Left hindlimb (tissue), 1 donor: ENCODE data around the gene MTERF1.
"Not testable (repeated sequence)": the region's sequence is repeated elsewhere in the genome, so short reads cannot be mapped to it uniquely, and the experiment has no call there.

Experiments
- DNase-seq: peaks from one replicate; pipeline ENCODE4 v3.0.0-alpha.2; 2018

MTERF1 gene

GRCh38 chr7:91883676-91884362 is 3.3 kb upstream of the MTERF1 start:
- no peak for DNase-seq

GRCh38 chr7:91880016-91880412 is 488 bp downstream of the MTERF1 start:
- no peak for DNase-seq

DNA sequence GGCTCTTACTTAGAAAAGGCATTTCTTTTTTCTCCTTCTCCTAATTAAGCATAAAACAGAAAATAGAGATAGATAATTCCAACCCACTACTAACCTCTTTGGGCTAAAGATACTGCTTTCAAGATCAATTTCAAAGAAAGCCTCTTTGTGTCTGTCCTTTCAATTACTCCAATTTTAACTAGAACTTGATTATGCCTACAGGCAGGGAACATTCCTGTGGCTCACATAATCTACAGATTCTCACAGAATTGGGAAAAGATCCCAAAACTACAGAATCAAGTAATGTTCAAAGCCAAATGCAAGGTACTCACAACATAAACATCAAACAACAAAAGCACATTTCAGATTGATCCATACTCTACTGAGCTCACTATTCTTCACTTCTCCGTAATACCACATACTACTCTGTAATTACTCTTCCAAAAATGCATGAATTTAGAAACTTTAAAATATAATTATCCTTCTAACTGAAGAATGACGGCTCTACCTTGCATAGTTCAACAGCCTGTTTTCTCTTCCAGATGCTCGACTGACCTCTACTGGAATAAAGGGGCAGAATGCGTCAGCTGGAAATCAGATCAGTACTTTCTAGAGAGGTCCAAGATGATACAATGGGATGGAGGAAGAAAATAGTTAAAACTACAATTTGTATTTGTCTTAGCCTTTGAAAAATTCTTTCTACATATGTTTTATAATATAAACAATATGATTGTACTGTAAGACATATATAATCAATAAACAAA is 3.9 kb downstream of the MTERF1 start:
- no peak for DNase-seq

DNA sequence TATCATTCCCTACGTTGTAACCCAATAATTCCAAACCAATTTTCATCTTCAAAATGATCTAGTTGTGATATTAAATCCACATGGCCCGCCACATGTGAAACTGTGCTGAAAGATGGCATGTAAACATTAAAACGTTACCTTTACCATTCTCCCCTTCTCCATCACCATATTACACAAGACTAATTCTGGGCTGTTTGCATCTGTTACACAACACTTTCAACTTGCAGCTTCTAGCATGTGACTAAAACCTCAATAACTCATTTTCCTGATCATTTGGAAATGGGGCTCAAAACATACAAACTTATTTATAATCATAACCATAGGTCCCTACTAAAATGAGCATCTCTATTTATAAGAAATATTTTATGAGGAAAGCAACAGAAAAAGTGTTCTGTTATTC is 4.7 kb downstream of the MTERF1 start:
- DNase-seq = no peak

DNA sequence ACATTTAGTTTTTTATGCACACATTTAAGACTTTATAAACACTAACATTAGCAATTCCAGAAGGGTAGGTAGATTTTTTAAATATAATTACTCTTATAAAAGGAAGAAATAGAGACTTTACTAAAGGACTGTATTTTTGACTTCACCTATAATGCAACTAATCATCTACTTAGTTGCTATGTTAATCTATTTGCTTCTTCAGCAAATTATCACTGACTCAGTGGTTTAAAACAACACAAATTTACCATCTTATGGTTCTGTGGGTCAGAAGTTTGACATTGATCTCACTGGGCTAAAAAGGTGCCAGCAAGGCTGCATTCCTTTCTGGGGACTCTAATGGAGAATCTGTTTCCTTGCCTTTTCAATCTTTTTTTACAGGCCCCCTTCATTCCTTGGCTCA is 7.6 kb downstream of the MTERF1 start:
- no peak for DNase-seq

GRCh38 chr7:91872069-91872468 is 8.4 kb downstream of the MTERF1 start:
- no peak for DNase-seq

- no peak for DNase-seq
These were observed 10.8 kb downstream of the MTERF1 start for GRCh38 chr7:91869661-91870060.

GRCh38 chr7:91866599-91867148 is 13.8 kb downstream of the MTERF1 start:
- DNase-seq = no peak

DNA sequence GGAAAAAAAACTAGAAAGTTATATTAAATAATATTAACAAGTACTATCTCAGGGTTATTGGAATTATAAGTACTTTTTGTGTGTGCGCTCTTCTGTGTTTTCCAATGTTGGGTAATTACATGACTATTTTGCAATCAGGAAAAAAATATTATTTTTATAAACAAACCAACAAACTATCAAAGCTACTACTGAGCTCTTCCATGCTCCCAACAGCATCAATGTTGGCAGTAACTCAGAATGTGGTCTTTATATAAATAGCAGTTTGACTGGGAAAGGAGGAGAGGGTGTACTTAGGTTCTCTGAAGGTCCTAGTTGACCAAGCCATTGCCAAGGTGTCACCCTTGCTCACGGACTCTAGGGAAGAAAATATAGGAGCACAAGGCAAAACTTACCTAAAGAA is 15.0 kb downstream of the MTERF1 start:
- no peak for DNase-seq

DNA sequence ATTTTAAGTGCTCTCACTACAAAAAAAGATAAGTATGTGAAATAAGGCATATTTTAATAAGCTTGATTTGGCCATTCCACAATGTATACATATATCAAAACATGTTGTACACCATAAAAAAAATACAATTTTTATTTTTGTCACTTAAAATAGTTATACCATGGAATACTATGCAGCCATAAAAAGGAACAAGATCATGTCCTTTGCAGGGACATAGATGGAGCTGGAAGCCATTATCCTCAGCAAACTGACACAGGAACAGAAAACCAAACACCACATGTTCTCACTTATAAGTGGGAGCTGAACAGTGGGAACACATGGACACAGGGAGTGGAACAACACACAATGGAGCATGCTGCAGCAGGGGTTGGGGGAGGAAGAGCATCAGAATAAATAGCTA is 15.9 kb downstream of the MTERF1 start:
- not testable (repeated sequence) for DNase-seq

- DNase-seq = no peak
These were observed 16.4 kb downstream of the MTERF1 start for GRCh38 chr7:91864070-91864469.

DNA sequence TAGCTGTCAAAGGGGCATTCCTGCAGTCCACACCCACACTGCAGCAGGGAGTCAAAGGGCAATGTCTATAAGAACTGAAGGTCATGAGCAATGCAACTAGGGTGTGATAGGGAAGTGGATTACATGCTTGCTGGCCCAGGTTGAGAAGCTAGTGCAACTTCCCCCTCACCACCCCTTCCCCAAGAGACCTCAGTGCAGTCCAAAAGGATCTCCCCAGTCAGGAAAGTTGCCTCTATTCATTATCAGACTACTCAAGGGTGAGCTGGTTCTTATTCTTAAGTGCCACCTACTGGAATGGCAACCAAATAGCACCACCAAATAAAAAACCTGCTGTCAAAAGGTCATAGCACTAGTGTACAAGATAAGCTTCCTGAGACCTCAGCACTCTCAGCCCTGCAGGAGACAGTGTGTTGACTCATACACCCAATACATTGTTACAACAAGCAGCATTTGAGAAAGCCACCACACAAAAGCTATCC is 28.2 kb downstream of the MTERF1 start:
- no peak for DNase-seq

- DNase-seq = no peak
These were observed 30.0 kb downstream of the MTERF1 start for GRCh38 chr7:91850455-91850854.

DNA sequence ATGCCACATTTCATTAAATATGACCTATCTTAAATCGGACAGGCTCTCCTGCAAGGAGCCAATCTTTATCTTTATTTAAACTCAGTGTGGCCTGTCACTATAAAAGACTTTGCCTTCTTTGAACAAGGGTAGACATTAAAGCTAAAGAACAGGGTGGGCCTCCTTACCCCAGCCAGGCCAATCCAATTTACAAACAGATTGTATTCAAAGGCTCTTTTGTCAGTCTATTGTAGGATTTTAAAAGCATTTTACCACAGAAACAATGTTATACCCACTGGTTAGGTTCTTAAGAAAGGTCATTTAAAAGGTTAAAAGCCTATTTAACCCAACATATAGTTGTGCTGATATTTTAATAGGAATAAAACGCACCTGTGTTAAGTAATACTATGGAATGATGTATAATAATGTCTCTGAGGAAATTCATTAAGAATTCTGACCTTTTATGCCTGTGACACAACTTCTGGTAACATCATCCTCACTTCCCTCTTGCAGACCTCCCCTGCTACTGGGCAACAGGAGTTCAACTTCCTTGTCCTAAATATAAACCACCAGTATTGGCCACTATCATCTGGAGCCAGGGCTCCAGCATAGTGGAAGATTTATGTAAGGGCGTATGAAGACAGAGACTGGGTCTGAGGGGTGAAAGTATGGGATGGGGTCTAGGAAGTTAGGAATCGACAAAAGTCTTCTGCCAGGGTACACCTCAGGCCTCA is 32.5 kb downstream of the MTERF1 start:
- no peak for DNase-seq

DNA sequence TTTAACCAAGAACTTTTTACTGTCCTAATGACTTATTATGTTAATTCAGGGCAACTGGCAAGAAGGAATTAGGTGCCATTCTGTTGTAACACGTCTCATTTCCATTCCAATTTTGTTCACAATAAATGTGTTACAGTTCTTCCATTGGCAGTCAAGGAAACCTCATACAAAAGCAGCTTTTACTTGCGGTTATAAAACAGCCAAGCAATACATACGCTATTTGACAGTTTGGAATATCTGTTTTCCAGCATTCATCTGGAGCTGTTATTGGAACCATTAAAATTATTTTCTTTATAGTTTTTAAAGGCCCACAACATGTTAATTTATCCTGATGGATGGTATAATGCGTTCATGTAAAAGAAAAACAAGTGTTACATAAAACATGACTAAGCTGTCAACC is 33.3 kb downstream of the MTERF1 start:
- no peak for DNase-seq

GRCh38 chr7:91846436-91846835 is 34.1 kb downstream of the MTERF1 start:
- DNase-seq = no peak

DNA sequence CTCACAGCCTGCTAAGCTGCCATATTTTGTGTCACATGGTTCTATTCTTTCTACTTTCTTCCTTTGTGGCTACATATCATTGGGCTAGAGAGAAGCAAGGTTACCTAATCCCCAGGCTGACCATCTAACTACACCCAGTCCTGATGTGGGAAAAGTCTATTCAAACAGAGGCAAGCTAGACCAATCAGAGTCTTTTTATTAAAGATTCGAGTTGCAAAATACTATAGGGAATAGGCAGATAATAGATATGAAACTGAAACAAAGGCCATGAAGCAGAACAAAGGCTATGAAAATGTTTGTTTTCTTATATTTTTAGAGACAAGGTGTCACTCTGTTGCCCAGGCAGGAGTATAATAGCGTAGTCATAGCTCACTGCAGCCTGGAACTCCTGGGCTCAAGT is 36.7 kb downstream of the MTERF1 start:
- DNase-seq = no peak

- no peak for DNase-seq
These were observed 42.1 kb downstream of the MTERF1 start for GRCh38 chr7:91838439-91838838.

- no peak for DNase-seq
These were observed 43.0 kb downstream of the MTERF1 start for GRCh38 chr7:91837397-91838070.

GRCh38 chr7:91835826-91836368 is 44.6 kb downstream of the MTERF1 start:
- no peak for DNase-seq

DNA sequence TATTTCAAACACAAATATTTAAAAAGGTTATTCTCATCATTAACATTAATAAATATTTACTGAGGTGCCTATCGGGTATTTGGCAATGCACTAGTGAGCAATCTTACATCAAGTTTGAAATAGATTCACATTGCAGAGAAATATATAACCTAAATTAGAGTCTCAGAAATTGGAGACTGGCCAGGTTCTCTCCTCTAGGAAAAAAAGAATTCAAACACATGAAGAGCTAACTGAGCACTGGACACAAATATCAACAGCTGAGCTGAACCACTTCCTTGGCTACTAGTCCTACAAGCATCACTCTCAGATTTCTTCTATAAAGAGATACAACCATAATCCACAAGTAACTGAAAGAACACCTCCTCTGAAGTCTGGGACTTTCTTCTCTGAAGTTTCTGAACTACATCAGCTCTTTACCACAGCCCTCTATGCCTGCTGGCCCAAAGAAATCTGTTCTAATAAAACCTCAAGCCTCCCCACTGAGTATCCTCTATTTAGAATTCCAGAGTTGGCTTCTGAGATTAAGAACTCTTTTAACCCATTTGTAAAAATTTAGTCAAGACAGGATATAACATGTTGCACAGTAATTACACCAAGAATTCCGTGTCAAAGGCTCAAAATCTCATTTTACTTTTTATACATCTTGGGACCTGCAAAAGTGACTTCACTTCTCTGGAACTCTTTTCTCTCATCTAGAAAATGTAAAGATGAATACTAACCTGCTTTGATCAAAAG is 45.2 kb downstream of the MTERF1 start:
- no peak for DNase-seq

DNA sequence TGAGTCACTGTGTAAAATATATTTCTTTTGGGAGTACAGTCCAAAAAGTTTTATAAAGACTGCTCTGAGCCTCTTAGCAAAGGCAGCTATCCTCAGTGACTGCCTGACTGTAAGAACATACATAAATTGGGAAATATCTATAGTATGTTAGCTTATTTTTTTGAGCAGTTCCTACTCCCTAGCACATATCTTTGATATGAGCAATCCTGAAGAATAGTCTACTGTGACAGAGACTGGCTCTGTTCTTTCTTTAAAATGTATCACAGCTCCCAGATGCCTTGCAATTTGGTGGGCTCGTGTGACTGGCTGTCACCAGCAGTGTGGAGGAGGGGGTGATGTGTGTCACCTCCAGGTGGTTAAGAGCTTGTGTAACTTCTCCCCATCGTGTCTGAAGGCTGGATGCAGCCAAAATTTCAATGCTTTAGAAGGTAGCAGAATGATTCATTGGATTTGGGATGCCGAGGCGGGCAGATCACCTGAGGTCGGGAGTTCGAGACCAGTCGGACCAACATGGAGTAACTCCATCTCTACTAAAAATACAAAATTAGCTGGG is 47.9 kb downstream of the MTERF1 start:
- DNase-seq = no peak
